Gastroesophageal sphincter (tissue), 4 donors: Measurements from ENCODE around the gene TUBE1. TPM values are rescaled to one million over a fixed set of nuclear protein-coding genes. Genes with fewer than 3 reads are reported as not detected.
"Not testable (repeated sequence)": the region's sequence is repeated elsewhere in the genome, so short reads cannot be mapped to it uniquely, and the experiment has no call there.

Experiments
- ATAC-seq: fragments of 150-250 bp; one replicate; pipeline ENCODE4 v1.9.1; 2016; ENCODE audit warnings: mild to moderate bottlenecking, moderate library complexity
- H3K27ac ChIP-seq, 4 donors: fragments of 200-600 bp; sonication (generic) in 3 of 4; 1 replicate in 3 of 4; 2 replicates in 1 of 4; pipeline ENCODE4 v1.5.1; 2016 to 2019
- H3K27me3 ChIP-seq: fragments of 200-600 bp; sonication (generic); one replicate; pipeline ENCODE4 v1.5.1; 2019
- H3K36me3 ChIP-seq, 2 donors: fragments of 200-600 bp; sonication (generic); one replicate each; pipeline ENCODE4 v1.5.1; 2019; ENCODE audit warnings: control low read depth in 1 of 2
- H3K4me1 ChIP-seq, 3 donors: fragments of 200-600 bp; sonication (generic); 1 replicate in 2 of 3; 2 replicates in 1 of 3; pipeline ENCODE4 v1.5.1; 2016 to 2019; ENCODE audit warnings: control low read depth in 2 of 3
- H3K4me3 ChIP-seq, 2 donors: fragments of 200-600 bp; sonication (generic); one replicate each; pipeline ENCODE4 v1.5.1; 2019; ENCODE audit warnings: mild to moderate bottlenecking in 1 of 2, moderate library complexity in 1 of 2
- H3K9me3 ChIP-seq, 3 donors: fragments of 200-600 bp; sonication (generic); one replicate each; pipeline ENCODE4 v1.5.1; 2017 to 2019; ENCODE audit warnings: control low read depth in 2 of 3
- EP300 ChIP-seq: sonication (generic); formaldehyde crosslinking; IDR thresholded peaks from one replicate; pipeline ENCODE4 v1.6.1; 2017; ENCODE audit warnings: antibody characterized with exemption, mild to moderate bottlenecking
- POLR2A ChIP-seq, 2 donors: fragments of 450-650 bp; IDR thresholded peaks; one replicate each; pipeline ENCODE4 v1.6.1; 2017; ENCODE audit warnings: antibody characterized with exemption in 2 of 2, mild to moderate bottlenecking in 2 of 2, moderate library complexity in 1 of 2
- POLR2AphosphoS5 ChIP-seq: sonication (generic); formaldehyde crosslinking; IDR thresholded peaks from one replicate; pipeline ENCODE4 v1.6.1; 2017; ENCODE audit warnings: antibody characterized with exemption
- WGBS, 2 donors: methylation state at CpG; one replicate each; pipeline ENCODE4 v1.1.5; 2018; ENCODE audit warnings: low coverage in 1 of 2; 5-methylcytosine and 5-hydroxymethylcytosine counted together
- total RNA-seq, 4 donors: library from RNA; depleted of rRNA; stranded (reverse); fragments of >200 nt; gene quantifications; one replicate each; pipeline ENCODE4 v1.1.0, GENCODE V29; 2016
- TF ChIP-seq, protein P1 (sequence below), 4 experiments: fragments of 200-600 bp in 2 of 4; fragments of 450-650 bp in 2 of 4; sonication (generic) in 1 of 4; IDR thresholded peaks; one replicate each; pipeline ENCODE4 v1.5.1; 2017 to 2019; ENCODE audit warnings: antibody characterized with exemption in 4 of 4, mild to moderate bottlenecking in 2 of 4, moderate library complexity in 2 of 4

Gene TUBE1
- total RNA-seq, 4 donors from 2014 or later, result 17.5 to 58.2 (median 31.6) TPM

DNA sequence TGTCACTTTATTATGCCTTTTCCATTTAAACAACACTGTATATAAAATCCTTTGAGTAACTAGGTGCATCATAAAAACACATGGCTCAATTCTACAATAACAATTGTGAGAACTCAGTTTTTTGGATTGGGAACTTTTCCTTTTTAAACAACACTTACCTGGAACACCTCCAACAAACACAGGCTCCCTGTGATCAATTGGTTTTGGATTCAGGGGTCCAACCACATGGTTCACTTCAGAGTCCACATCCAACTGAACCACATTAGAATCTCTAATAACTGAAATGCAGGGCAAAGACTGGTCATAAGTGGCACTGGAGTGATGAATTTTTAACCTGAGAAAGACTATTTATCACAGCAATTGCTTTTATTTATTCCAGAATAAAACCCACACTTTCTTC lies 26.6 kb upstream of the TUBE1 start:
- peaks cover 15 to 93% of the 10 kb centered on the region in 2 donors for H3K36me3 ChIP-seq
- H3K27me3 ChIP-seq, result no peaks in the 10 kb centered on the region
- no peak for TF ChIP-seq EP300
- TF ChIP-seq, protein P1, sequence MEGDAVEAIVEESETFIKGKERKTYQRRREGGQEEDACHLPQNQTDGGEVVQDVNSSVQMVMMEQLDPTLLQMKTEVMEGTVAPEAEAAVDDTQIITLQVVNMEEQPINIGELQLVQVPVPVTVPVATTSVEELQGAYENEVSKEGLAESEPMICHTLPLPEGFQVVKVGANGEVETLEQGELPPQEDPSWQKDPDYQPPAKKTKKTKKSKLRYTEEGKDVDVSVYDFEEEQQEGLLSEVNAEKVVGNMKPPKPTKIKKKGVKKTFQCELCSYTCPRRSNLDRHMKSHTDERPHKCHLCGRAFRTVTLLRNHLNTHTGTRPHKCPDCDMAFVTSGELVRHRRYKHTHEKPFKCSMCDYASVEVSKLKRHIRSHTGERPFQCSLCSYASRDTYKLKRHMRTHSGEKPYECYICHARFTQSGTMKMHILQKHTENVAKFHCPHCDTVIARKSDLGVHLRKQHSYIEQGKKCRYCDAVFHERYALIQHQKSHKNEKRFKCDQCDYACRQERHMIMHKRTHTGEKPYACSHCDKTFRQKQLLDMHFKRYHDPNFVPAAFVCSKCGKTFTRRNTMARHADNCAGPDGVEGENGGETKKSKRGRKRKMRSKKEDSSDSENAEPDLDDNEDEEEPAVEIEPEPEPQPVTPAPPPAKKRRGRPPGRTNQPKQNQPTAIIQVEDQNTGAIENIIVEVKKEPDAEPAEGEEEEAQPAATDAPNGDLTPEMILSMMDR (IDR thresholded peaks at IDR 0.05), result no peak
- no peak overlapping the region for H3K4me3 ChIP-seq
- no peaks in the 10 kb centered on the region for H3K9me3 ChIP-seq
- no peak for ATAC-seq
- H3K4me1 ChIP-seq, result peaks cover 0 to 47% (median 0%) of the 10 kb centered on the region in 3 donors
- H3K27ac ChIP-seq, result peak overlapping the region in 1 of 4 donors; percentile 14

DNA sequence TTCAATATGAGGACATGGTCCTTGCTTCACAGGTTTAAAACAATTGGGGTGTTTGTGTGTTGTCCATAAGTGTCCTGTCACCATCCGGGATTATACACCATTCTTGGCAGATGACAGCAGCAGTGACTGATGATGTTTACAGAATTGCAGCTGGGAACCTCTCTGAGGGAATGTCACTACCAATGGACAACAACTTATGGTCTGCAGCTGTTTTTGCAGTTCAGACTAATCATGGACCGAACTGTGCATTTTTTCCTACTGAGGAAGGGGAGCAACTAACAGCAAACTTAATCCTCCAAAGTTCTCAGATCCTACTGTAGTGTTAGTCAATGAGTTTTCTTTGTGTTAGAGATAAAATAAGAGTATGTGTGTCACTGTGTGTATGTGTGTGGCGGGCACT lies 26.1 kb upstream of the TUBE1 start:
- TF ChIP-seq EP300 (no peak), POLR2A (IDR thresholded peaks at IDR 0.05) (no peak), POLR2AphosphoS5 (no peak)
- TF ChIP-seq, protein P1 (IDR thresholded peaks at IDR 0.05), result no peak
- 33 to 40% methylated on average over 3 of the region's 3 CpGs for WGBS, 2 donors
- peaks cover 15 to 93% of the 10 kb centered on the region in 2 donors for H3K36me3 ChIP-seq

GRCh38 chr6:112109262-112109661 lies 22.0 kb upstream of the TUBE1 start:
- H3K4me3 ChIP-seq, result no peak overlapping the region
- no peaks in the 10 kb centered on the region for H3K9me3 ChIP-seq
- 33 to 36% methylated on average over 6 to 9 of the region's 9 CpGs for WGBS, 2 donors
- no peaks in the 10 kb centered on the region for H3K27me3 ChIP-seq
- no peak for TF ChIP-seq EP300
- TF ChIP-seq POLR2AphosphoS5, result no peak
- TF ChIP-seq POLR2A (IDR thresholded peaks at IDR 0.05), result no peak
- TF ChIP-seq, protein P1 (IDR thresholded peaks at IDR 0.05), result no peak
- H3K4me1 ChIP-seq, result peaks cover 0 to 38% (median 0%) of the 10 kb centered on the region in 3 donors
- peak; percentile 43 for ATAC-seq
- peak overlapping the region in 3 of 4 donors; percentile 5 to 50 (median 38) for H3K27ac ChIP-seq
- H3K36me3 ChIP-seq, result peaks cover 10 to 71% of the 10 kb centered on the region in 2 donors

More for the DNA sequence above, 26.1 kb upstream of the TUBE1 start:
- H3K4me3 ChIP-seq, result no peak overlapping the region
- H3K27me3 ChIP-seq, result no peaks in the 10 kb centered on the region
- no peaks in the 10 kb centered on the region for H3K9me3 ChIP-seq
- peak overlapping the region in 1 of 4 donors; percentile 14 for H3K27ac ChIP-seq
- peaks cover 0 to 48% (median 0%) of the 10 kb centered on the region in 3 donors for H3K4me1 ChIP-seq
- ATAC-seq, result no peak

- Histone ChIP-seq H3K27ac (peak overlapping the region in 2 of 4 donors; percentile 4 to 6), H3K9me3 (no peaks in the 10 kb centered on the region), H3K4me1 (peaks cover 0 to 24% (median 0%) of the 10 kb centered on the region in 3 donors), H3K27me3 (no peaks in the 10 kb centered on the region), H3K36me3 (peaks cover 3 to 54% of the 10 kb centered on the region in 2 donors), H3K4me3 (no peak overlapping the region)
- WGBS, 2 donors, result 59 to 86% methylated on average over 2 of the region's 2 CpGs
- TF ChIP-seq EP300, result no peak
- TF ChIP-seq POLR2AphosphoS5, result no peak
- TF ChIP-seq, protein P1 (IDR thresholded peaks at IDR 0.05), result no peak
- TF ChIP-seq POLR2A (IDR thresholded peaks at IDR 0.05), result no peak
- no peak for ATAC-seq
Observed at GRCh38 chr6:112106562-112106961, 19.3 kb upstream of the TUBE1 start.

DNA sequence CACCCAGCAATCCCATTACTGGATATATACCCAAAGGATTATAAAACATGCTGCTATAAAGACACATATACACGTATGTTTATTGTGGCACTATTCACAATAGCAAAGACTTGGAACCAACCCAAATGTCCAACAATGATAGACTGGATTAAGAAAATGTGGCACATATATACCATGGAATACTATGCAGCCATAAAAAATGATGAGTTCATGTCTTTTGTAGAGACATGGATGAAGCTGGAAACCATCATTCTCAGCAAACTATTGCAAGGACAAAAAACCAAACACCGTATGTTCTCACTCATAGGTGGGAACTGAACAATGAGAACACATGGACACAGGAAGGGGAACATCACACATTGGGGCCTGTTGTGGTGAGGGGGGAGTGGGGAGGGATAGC lies 18.7 kb upstream of the TUBE1 start:
- not testable (repeated sequence) for H3K9me3 ChIP-seq, H3K27me3 ChIP-seq, ATAC-seq, H3K4me3 ChIP-seq, H3K27ac ChIP-seq
- H3K36me3 ChIP-seq, result peaks cover 2 to 54% of the 10 kb centered on the region in 2 donors
- peaks cover 0 to 22% (median 0%) of the 10 kb centered on the region in 3 donors for H3K4me1 ChIP-seq
- WGBS, 2 donors, result 100% methylated on average over 1 of the region's 2 CpGs; no CpG with 5 or more reads in 1 of the 2 donors
